HG03457 (cell line): Measurements from ENCODE around the gene CCNT1.
"Not testable (repeated sequence)": the region's sequence is repeated elsewhere in the genome, so short reads cannot be mapped to it uniquely, and the experiment has no call there.

Experiments
- ATAC-seq: cut with Tn5 transposase; IDR thresholded peaks from one replicate; pipeline ENCODE4 v1.9.1; 2021; ENCODE audit warnings: moderate number of reproducible peaks; ENCODE audit not compliant: unreplicated experiment

Gene CCNT1

DNA sequence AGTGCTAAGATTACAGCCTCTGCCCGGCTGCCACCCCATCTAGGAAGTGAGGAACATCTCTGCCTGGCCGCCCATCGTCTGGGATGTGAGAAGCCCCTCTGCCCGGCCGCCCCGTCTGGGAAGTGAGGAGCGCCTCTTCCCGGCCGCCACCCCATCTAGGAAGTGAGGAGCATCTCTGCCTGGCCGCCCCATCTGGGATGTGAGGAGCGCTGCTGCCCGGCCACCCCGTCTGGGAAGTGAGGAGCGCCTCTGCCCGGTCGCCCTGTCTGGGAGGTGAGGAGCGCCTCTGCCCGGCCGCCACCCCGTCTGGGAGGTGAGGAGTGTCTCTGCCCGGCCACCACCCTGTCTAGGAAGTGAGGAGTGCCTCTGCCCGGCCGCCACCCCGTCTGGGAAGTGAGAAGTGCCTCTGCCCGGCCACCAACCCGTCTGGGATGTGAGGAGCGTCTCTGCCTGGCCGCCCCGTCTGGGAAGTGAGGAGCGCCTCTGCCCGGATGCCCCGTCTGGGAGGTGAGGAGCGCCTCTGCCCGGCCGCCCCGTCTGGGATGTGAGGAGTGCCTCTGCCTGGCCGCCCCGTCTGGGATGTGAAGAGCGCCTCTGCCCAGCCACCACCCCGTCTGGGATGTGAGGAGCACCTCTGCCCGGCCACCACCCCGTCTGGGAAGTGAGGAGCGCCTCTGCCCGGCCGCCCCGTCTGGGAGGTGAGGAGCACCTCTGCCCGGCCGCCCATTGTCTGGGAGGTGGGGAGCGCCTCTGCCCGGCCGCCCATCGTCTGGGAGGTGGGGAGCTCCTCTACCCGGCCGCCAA is 74.6 kb downstream of the CCNT1 start:
- not testable (repeated sequence) for ATAC-seq

DNA sequence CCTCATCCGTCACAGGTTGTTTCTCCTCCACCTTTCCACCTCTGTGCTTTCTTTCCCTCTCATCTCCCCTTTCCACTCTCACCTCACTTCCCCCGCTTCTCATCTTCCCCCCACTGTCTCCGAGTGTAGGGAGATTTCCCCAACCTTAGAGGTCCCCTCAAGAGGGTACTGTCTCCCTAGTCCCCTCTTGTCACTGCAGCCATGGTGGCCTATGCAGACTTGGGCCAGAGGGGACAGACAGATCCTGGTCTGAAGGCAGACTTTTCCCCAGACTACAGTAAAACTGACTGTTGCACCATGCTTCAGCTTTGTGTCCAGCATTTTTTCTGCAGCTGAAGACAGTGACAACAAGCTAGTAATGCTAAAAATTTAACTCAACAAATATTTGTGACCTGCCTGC is 75.7 kb downstream of the CCNT1 start:
- ATAC-seq = no peak

GRCh38 chr12:48640428-48640827 is 76.1 kb downstream of the CCNT1 start:
- no peak for ATAC-seq
